PFSK-1 (cell line): ENCODE results near the gene FBLIM1.

Source experiments
- POLR2AphosphoS5 ChIP-seq: IDR thresholded peaks from 2 replicates; pipeline ENCODE4 v1.6.1; 2012; ENCODE audit warnings: low read depth, mild to moderate bottlenecking, control low read depth, low read length, moderate library complexity
- SIN3A ChIP-seq: IDR thresholded peaks from 2 replicates; pipeline ENCODE4 v1.6.1; 2012; ENCODE audit warnings: mild to moderate bottlenecking, low read length, moderate library complexity, borderline replicate concordance; ENCODE audit not compliant: insufficient read depth
- TAF1 ChIP-seq: IDR thresholded peaks from 2 replicates; pipeline ENCODE4 v1.6.1; 2012; ENCODE audit warnings: low read length, control low read depth, borderline replicate concordance; ENCODE audit not compliant: insufficient read depth

DNA sequence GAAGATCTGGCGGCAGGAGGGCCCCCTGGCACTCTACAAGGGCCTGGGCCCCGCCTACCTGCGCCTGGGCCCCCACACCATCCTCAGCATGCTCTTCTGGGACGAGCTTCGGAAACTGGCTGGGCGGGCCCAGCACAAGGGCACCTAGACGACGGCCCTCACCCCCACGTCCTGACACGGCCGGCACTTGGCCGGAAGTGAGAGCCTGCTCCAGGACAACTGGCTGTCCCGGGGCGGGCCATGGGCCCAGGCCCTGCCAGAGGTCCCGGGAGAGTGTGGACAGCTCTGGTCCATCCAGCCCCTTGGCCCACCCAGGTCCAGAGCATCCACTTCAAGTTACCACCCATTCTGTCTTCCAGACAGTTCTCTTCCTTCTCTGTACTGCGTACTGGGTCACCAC, 19.3 kb upstream of the FBLIM1 start:
- no peak for TF ChIP-seq POLR2AphosphoS5
- no peak for TF ChIP-seq SIN3A
- TF ChIP-seq TAF1: no peak
